Colon (tissue), 2 donors: ENCODE data around the gene REXO1.

Experiments used
- FAIRE-seq: peaks from 2 replicates; lab custom pipeline; 2012; peaks lifted over from hg19 to GRCh38; lab: Jason Lieb, UNC
- donor health status: control.
- donor health status: control.

The REXO1 gene

GRCh38 chr19:1766800-1767352 lies 81.4 kb downstream of the REXO1 start:
- FAIRE-seq = no peak

GRCh38 chr19:1765904-1766799 lies 82.1 kb downstream of the REXO1 start:
- FAIRE-seq = no peak
